Tibial nerve (tissue), 4 donors: ENCODE data around the gene CADPS. TPM values are rescaled to one million over a fixed set of nuclear protein-coding genes. Genes with fewer than 3 reads are reported as not detected.

Experiments
- DNase-seq, 2 donors: peaks; one replicate each; pipeline ENCODE4 v3.0.0-alpha.2; 2019; ENCODE audit warnings: low spot score in 2 of 2
- H3K27ac ChIP-seq, 4 donors: fragments of 200-600 bp; sonication (generic) in 3 of 4; one replicate each; pipeline ENCODE4 v1.5.1; 2017 to 2019; ENCODE audit warnings: mild to moderate bottlenecking in 1 of 4
- H3K27me3 ChIP-seq, 2 donors: fragments of 200-600 bp; sonication (generic) in 1 of 2; one replicate each; pipeline versions ENCODE4 v1.5.1 to v1.6.0; 2017 to 2019
- H3K36me3 ChIP-seq, 3 donors: fragments of 200-600 bp; sonication (generic); one replicate each; pipeline ENCODE4 v1.5.1; 2018 to 2019
- H3K4me1 ChIP-seq, 4 donors: fragments of 200-600 bp; sonication (generic) in 3 of 4; one replicate each; pipeline ENCODE4 v1.5.1; 2017 to 2019
- H3K4me3 ChIP-seq, 4 donors: fragments of 200-600 bp; sonication (generic) in 3 of 4; one replicate each; pipeline ENCODE4 v1.5.1; 2017 to 2019; ENCODE audit warnings: mild to moderate bottlenecking in 1 of 4, moderate library complexity in 1 of 4
- H3K9me3 ChIP-seq, 4 donors: fragments of 200-600 bp; sonication (generic) in 3 of 4; one replicate each; pipeline ENCODE4 v1.5.1; 2017 to 2019
- EP300 ChIP-seq, 2 donors: sonication (generic); formaldehyde crosslinking; IDR thresholded peaks; one replicate each; pipeline ENCODE4 v1.6.1; 2017; ENCODE audit warnings: antibody characterized with exemption in 2 of 2, mild to moderate bottlenecking in 1 of 2
- POLR2A ChIP-seq, 2 donors: fragments of 450-650 bp; IDR thresholded peaks; one replicate each; pipeline ENCODE4 v1.6.1; 2017; ENCODE audit warnings: antibody characterized with exemption in 2 of 2, mild to moderate bottlenecking in 2 of 2, moderate library complexity in 2 of 2
- whole genome bisulfite sequencing, 2 donors: methylation state at CpG; one replicate each; pipeline ENCODE4 v1.1.5; 2018; 5-methylcytosine and 5-hydroxymethylcytosine counted together
- total RNA-seq, 4 donors: library from RNA; depleted of rRNA; stranded (reverse); fragments of >200 nt; gene quantifications; one replicate each; pipeline ENCODE4 v1.1.0, GENCODE V29; 2016
- TF ChIP-seq, protein P1 (sequence below), 5 experiments: fragments of 200-600 bp in 3 of 5; fragments of 450-650 bp in 2 of 5; sonication (generic) in 3 of 5; IDR thresholded peaks; one replicate each; pipeline ENCODE4 v1.5.1; 2016 to 2019; ENCODE audit warnings: antibody characterized with exemption in 5 of 5, mild to moderate bottlenecking in 3 of 5, moderate library complexity in 2 of 5

The CADPS gene
- total RNA-seq, 4 donors from 2014 or later, result 16.2 to 16.7 TPM; not detected in 2

DNA sequence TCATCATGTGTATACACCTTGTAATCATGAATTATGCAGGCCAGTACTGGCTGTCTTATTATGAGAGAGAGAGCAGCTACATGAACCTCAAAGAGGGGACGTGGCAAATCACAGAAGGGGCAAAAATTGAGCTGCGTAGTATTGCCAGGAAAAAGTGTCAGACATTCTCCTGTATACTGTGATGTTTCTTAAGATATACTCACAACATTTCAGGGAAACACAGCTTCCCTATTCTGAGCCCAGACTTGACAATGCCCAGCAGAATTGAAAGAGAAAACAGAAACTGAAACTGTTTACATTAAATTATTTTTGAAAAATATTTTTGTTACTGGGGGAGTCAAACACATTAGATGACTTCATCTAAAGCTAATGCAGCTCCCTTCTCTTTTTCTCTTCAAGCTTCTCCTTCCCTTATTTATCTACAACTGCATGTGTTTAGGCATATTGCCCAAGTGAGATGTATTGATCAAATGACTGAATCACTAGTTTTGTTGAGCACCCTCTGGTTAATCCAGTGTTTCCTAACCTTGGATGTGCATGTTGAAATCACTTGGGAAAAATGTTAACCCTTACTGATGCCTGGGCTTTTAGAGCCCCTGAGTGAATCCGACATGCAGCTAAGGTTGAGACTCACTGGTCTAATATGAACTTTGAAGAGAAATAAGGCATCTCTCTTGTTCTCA, 39.5 kb downstream of the CADPS start:
- no peak overlapping the region for H3K4me3 ChIP-seq
- H3K36me3 ChIP-seq, result no peaks in the 10 kb centered on the region
- H3K4me1 ChIP-seq, result peaks cover 0 to 9% (median 0%) of the 10 kb centered on the region in 4 donors
- 48 to 61% methylated on average over 3 of the region's 3 CpGs for WGBS, 2 donors
- no peak overlapping the region for H3K27ac ChIP-seq
- no peaks in the 10 kb centered on the region for H3K27me3 ChIP-seq
- DNase-seq, result no peak
- no peaks in the 10 kb centered on the region for H3K9me3 ChIP-seq
- TF ChIP-seq POLR2A (IDR thresholded peaks at IDR 0.05) (no peak), EP300 (IDR thresholded peaks at IDR 0.05) (no peak)
- TF ChIP-seq, protein P1, sequence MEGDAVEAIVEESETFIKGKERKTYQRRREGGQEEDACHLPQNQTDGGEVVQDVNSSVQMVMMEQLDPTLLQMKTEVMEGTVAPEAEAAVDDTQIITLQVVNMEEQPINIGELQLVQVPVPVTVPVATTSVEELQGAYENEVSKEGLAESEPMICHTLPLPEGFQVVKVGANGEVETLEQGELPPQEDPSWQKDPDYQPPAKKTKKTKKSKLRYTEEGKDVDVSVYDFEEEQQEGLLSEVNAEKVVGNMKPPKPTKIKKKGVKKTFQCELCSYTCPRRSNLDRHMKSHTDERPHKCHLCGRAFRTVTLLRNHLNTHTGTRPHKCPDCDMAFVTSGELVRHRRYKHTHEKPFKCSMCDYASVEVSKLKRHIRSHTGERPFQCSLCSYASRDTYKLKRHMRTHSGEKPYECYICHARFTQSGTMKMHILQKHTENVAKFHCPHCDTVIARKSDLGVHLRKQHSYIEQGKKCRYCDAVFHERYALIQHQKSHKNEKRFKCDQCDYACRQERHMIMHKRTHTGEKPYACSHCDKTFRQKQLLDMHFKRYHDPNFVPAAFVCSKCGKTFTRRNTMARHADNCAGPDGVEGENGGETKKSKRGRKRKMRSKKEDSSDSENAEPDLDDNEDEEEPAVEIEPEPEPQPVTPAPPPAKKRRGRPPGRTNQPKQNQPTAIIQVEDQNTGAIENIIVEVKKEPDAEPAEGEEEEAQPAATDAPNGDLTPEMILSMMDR (IDR thresholded peaks at IDR 0.05), result no peak

DNA sequence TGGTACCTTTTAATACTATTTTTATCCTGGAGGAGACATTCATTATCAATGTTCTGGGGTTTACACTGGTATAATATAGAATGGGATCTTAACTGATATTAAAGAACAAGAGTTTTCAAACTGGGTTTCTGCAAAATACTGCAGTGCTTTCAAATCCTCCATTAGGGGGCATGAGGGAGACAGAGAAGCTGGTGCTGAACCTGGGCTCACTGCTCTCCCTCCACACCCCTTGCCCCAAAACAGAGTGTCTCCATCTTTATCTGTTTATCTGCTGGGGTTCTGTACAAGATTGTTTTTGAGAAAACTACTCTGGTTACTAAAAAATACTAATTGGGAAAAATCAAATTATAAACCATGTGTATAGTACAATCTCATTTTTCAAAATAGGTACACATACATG, 41.7 kb downstream of the CADPS start:
- Histone ChIP-seq H3K27me3 (no peaks in the 10 kb centered on the region), H3K27ac (no peak overlapping the region), H3K4me1 (peaks cover 0 to 9% (median 0%) of the 10 kb centered on the region in 4 donors), H3K36me3 (no peaks in the 10 kb centered on the region), H3K4me3 (no peak overlapping the region), H3K9me3 (no peaks in the 10 kb centered on the region)
- DNase-seq, result no peak
- TF ChIP-seq, protein P1 (IDR thresholded peaks at IDR 0.05), result no peak
- TF ChIP-seq POLR2A (IDR thresholded peaks at IDR 0.05) (no peak), EP300 (IDR thresholded peaks at IDR 0.05) (no peak)

DNA sequence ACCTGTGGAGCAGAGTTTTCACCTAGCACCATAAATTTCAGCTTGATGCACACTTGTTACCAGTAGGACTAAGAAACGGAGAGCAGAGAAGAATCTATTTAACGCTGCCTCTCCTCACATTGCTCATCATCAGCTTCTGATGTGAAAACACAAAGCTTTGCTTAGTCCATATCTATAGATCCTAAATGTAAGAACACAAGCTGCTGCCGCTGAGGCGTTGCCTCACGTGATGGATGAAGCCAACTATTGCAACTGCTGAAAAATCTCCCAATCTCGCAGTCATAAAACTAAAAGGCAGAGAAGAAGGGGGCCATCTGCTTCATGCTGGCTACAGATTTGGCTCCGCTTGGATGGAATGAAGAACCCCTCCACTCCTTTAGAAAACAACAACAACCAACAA, 42.7 kb downstream of the CADPS start:
- Histone ChIP-seq H3K27me3 (no peaks in the 10 kb centered on the region), H3K9me3 (no peaks in the 10 kb centered on the region), H3K4me1 (peaks cover 0 to 9% (median 0%) of the 10 kb centered on the region in 4 donors), H3K4me3 (no peak overlapping the region), H3K27ac (no peak overlapping the region), H3K36me3 (no peaks in the 10 kb centered on the region)
- no peak for DNase-seq
- TF ChIP-seq, protein P1 (IDR thresholded peaks at IDR 0.05), result no peak
- WGBS, 2 donors, result 70 to 76% methylated on average over 7 of the region's 7 CpGs

- Histone ChIP-seq H3K36me3 (no peaks in the 10 kb centered on the region), H3K4me1 (peaks cover 0 to 5% (median 0%) of the 10 kb centered on the region in 4 donors), H3K9me3 (no peaks in the 10 kb centered on the region), H3K27ac (no peak overlapping the region), H3K27me3 (no peaks in the 10 kb centered on the region), H3K4me3 (no peak overlapping the region)
- TF ChIP-seq, protein P1 (IDR thresholded peaks at IDR 0.05), result no peak
- TF ChIP-seq POLR2A (IDR thresholded peaks at IDR 0.05) (no peak), EP300 (IDR thresholded peaks at IDR 0.05) (no peak)
- WGBS, 2 donors, result 34 to 70% methylated on average over 2 of the region's 2 CpGs
- no peak for DNase-seq
Observed at GRCh38 chr3:62830727-62831322, 44.4 kb downstream of the CADPS start.

- Histone ChIP-seq H3K27me3 (no peaks in the 10 kb centered on the region), H3K36me3 (no peaks in the 10 kb centered on the region), H3K4me1 (no peaks in the 10 kb centered on the region), H3K4me3 (no peak overlapping the region), H3K27ac (no peak overlapping the region), H3K9me3 (no peaks in the 10 kb centered on the region)
- TF ChIP-seq EP300 (IDR thresholded peaks at IDR 0.05) (no peak), POLR2A (IDR thresholded peaks at IDR 0.05) (no peak)
- TF ChIP-seq, protein P1 (IDR thresholded peaks at IDR 0.05), result no peak
- DNase-seq, result no peak
Observed at GRCh38 chr3:62827550-62827949, 47.7 kb downstream of the CADPS start.
